ENCODE results near the gene NFKBIA.
A peak's percentile ranks its signal among the peaks of the same experiment; 100 is the strongest.

NFKBIA gene

DNA sequence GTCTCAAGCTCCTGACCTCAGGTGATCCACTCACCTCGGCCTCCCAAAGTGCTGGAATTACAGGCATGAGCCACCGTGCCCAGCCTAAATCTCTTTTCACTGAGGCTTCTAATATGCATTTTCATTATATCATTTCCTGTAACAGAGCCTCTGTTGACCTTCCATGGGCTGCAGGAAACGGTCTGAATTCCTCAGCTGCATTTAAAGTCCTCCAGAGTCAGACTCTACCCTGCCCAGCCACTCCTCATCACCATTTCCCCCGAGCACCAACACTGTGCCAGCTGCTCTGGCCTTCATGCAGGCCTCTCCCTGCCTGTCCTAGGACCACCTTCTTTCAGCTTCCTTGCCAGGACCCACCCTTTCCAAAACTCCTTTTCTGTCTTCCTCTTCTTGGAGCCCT, 9.8 kb upstream of the NFKBIA start:
- TF ChIP-seq, protein P1, sequence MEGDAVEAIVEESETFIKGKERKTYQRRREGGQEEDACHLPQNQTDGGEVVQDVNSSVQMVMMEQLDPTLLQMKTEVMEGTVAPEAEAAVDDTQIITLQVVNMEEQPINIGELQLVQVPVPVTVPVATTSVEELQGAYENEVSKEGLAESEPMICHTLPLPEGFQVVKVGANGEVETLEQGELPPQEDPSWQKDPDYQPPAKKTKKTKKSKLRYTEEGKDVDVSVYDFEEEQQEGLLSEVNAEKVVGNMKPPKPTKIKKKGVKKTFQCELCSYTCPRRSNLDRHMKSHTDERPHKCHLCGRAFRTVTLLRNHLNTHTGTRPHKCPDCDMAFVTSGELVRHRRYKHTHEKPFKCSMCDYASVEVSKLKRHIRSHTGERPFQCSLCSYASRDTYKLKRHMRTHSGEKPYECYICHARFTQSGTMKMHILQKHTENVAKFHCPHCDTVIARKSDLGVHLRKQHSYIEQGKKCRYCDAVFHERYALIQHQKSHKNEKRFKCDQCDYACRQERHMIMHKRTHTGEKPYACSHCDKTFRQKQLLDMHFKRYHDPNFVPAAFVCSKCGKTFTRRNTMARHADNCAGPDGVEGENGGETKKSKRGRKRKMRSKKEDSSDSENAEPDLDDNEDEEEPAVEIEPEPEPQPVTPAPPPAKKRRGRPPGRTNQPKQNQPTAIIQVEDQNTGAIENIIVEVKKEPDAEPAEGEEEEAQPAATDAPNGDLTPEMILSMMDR (IDR thresholded peaks at IDR 0.05; ENCODE audit: borderline replicate concordance, extremely low read depth, low read length, poor library complexity, severe bottlenecking), result no peak
- no peak for TF ChIP-seq EZH2 (IDR thresholded peaks at IDR 0.05; ENCODE audit: borderline replicate concordance, low read depth, low read length, severe bottlenecking)
- ATAC-seq (ENCODE audit: insufficient read depth, low read depth) (no peak), DNase-seq (no peak)
- Histone ChIP-seq H3K79me2 (ENCODE audit: insufficient read depth, low read length) (no peaks in the 10 kb centered on the region), H3K9ac (ENCODE audit: low read depth, low read length) (no peak overlapping the region), H3K27ac (ENCODE audit: low read length) (no peak overlapping the region), H3K4me1 (ENCODE audit: insufficient read depth, low read length) (peaks cover 19% of the 10 kb centered on the region), H4K20me1 (ENCODE audit: insufficient read depth, low read length) (no peaks in the 10 kb centered on the region), H3K4me2 (ENCODE audit: insufficient read depth, low read length) (no peak overlapping the region), H3K9me3 (ENCODE audit: insufficient read depth, low read length, severe bottlenecking) (no peaks in the 10 kb centered on the region), H3K27me3 (ENCODE audit: insufficient read depth, low read length, poor library complexity) (no peaks in the 10 kb centered on the region), H2AFZ (ENCODE audit: low read depth, low read length) (no peak overlapping the region), H3K4me3 (ENCODE audit: low read depth in 1 of 2, low read length in 2 of 2) (no peak overlapping the region), H3K36me3 (ENCODE audit: insufficient read depth, low read length) (no peaks in the 10 kb centered on the region)

DNA sequence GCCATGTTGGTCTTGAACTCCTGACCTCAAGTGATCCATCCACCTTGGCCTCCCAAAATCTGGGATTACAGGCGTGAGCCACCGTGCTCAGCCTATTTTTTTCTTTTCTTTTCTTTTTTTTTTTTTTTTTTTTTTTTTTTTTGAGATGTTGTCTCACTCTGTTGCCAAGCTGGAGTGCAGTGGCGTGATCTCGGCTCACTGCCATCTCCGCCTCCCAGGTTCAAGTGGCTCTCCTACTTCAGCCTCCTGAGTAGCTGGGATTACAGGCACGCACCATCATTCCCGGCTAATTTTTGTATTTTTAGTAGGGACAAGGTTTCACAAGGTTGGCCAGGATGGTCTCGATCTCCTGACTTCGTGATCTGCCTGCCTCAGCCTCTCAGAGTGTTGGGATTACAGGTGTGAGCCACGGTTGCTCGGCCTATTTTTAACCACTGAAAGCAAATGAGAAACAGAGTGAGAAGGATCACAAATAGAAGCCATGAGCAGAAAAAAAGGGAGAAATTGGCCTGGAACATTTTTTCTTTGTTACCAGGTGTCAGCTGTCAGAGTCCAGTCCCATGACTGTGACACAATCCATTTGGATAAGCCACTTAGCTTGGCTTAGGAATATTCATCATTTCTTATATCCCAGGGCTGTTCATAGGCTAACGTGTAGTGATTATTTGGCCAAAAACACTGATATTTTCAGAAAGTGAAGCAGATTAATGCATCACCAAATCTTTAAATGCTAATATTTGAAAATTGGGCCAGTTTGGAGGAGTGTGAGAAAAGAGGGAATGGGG, 7.9 kb upstream of the NFKBIA start:
- H3K79me2 ChIP-seq (ENCODE audit: insufficient read depth, low read length), result no peaks in the 10 kb centered on the region
- peak overlapping the region; percentile 55 for H3K4me2 ChIP-seq (ENCODE audit: insufficient read depth, low read length)
- peak overlapping the region; percentile 45; the same call in 1 of the 2 replicates for H3K27ac ChIP-seq (ENCODE audit: low read length)

DNA sequence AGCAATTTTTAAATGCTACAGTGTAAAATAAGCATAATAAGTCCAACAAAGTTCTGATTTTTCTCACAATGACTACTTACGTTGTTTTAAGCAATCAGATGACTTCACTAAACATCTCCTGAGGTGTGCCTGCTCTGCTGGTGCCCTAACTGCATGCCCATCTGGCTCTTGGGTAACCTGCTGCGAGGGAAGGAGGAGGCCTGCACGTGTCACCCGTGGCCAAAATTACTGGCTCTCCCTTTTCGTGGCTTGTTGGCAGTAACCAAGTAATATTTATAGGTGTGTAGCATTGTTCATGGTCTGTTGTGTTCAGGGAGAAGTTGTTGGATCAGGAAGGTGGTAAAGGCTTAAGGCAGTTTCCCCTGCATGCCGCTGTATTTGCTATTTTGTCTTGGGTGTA, 6.3 kb upstream of the NFKBIA start:
- Histone ChIP-seq H4K20me1 (ENCODE audit: insufficient read depth, low read length) (no peaks in the 10 kb centered on the region), H3K9ac (ENCODE audit: low read depth, low read length) (no peak overlapping the region), H3K79me2 (ENCODE audit: insufficient read depth, low read length) (peaks cover 2% of the 10 kb centered on the region), H3K9me3 (ENCODE audit: insufficient read depth, low read length, severe bottlenecking) (no peaks in the 10 kb centered on the region), H3K36me3 (ENCODE audit: insufficient read depth, low read length) (no peaks in the 10 kb centered on the region), H3K27ac (ENCODE audit: low read length) (no peak overlapping the region), H3K4me2 (ENCODE audit: insufficient read depth, low read length) (no peak overlapping the region), H3K27me3 (ENCODE audit: insufficient read depth, low read length, poor library complexity) (no peaks in the 10 kb centered on the region), H3K4me3 (ENCODE audit: low read depth in 1 of 2, low read length in 2 of 2) (no peak overlapping the region), H3K4me1 (ENCODE audit: insufficient read depth, low read length) (peaks cover 19% of the 10 kb centered on the region), H2AFZ (ENCODE audit: low read depth, low read length) (0 out of 2 replicates have a peak overlapping the region, but pooled peaks have one; percentile 37)
- ATAC-seq (ENCODE audit: insufficient read depth, low read depth), result no peak
- no peak for DNase-seq
- no peak for TF ChIP-seq EZH2 (IDR thresholded peaks at IDR 0.05; ENCODE audit: borderline replicate concordance, low read depth, low read length, severe bottlenecking)
- TF ChIP-seq, protein P1 (IDR thresholded peaks at IDR 0.05; ENCODE audit: borderline replicate concordance, extremely low read depth, low read length, poor library complexity, severe bottlenecking), result no peak

More for the DNA sequence above, 7.9 kb upstream of the NFKBIA start:
- no peaks in the 10 kb centered on the region for H4K20me1 ChIP-seq (ENCODE audit: insufficient read depth, low read length)
- no peak for DNase-seq
- TF ChIP-seq, protein P1 (IDR thresholded peaks at IDR 0.05; ENCODE audit: borderline replicate concordance, extremely low read depth, low read length, poor library complexity, severe bottlenecking), result no peak
- TF ChIP-seq EZH2 (IDR thresholded peaks at IDR 0.05; ENCODE audit: borderline replicate concordance, low read depth, low read length, severe bottlenecking), result no peak
- no peaks in the 10 kb centered on the region for H3K27me3 ChIP-seq (ENCODE audit: insufficient read depth, low read length, poor library complexity)
- ATAC-seq (ENCODE audit: insufficient read depth, low read depth), result no peak
- H3K36me3 ChIP-seq (ENCODE audit: insufficient read depth, low read length), result no peaks in the 10 kb centered on the region
- H3K4me1 ChIP-seq (ENCODE audit: insufficient read depth, low read length), result peaks cover 19% of the 10 kb centered on the region
- H3K9ac ChIP-seq (ENCODE audit: low read depth, low read length), result no peak overlapping the region; the same call in 1 of the 2 replicates
- H2AFZ ChIP-seq (ENCODE audit: low read depth, low read length), result peak overlapping the region; percentile 84; the same call in 1 of the 2 replicates
- no peaks in the 10 kb centered on the region for H3K9me3 ChIP-seq (ENCODE audit: insufficient read depth, low read length, severe bottlenecking)
- no peak overlapping the region for H3K4me3 ChIP-seq (ENCODE audit: low read depth in 1 of 2, low read length in 2 of 2)

Data from DND-41 (cell line).